ENCODE data around the gene DRAP1. TPM values are rescaled to one million over a fixed set of nuclear protein-coding genes. Genes with fewer than 3 reads are reported as not detected.

The DRAP1 gene
- total RNA-seq, 1 donor from 2014 or later, result 50.4 TPM

- no peak for DNase-seq
Measured at GRCh38 chr11:65903715-65904114, 15.5 kb upstream of the DRAP1 start.

DNA sequence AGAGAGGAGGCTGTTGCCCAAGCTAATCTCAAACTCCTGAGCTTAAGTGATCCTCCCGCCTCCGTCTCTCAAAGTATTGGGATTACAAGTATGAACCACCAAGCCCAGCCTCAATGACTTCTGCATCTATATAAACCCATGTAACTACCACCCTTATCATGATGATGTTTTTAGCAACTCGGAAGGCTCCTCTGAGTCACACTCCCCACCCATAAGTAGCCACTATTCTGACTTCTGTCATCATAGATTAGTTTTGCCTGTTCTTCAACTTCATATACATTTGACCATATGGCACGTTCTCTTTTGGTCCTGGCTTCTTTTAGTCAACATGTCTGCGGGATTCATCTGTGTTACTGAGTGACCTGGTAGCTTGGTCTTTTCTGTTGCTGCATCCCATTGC lies 12.6 kb upstream of the DRAP1 start:
- no peak for DNase-seq

DNA sequence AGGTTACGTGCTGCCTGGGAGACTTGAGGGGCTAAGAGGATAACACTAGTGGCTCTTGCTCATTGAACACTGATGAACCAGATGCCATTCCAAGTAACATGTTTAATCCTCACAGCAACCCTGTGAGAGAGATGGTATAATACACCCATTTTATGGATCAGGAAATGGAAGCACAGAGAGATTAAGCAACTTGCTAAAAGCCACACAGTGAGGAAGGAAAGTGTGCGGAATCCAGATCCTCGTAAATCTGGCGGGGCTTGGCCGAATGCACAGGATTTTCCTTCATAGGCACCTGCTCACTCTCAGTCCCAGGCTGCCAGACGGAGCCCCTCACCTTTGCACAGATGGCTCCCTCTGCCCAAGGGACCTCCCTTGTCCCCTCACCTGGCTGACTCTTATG lies 11.3 kb upstream of the DRAP1 start:
- DNase-seq, result no peak

- DNase-seq, result no peak
Measured at GRCh38 chr11:65911682-65912568, 7.3 kb upstream of the DRAP1 start.

DNA sequence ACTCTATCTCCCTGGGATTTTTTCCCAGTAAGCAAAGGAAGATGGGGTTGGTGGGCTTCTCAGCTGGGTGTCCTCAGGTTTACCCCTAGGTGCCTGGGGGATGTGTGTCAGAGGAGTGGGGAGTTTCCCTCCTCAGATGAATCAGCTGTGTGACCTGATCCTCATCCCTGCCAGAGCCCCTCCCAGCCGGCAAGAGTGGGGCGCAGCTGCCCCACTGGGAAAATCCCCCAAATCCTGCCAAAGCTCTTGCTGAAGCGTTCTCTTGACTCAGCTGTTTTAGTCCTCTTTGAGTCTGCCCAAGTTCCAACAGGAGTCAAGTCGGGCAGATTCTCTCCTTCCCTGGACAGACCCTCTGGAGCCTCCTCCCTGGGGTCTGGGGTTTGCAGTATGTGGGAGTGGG lies 6.4 kb upstream of the DRAP1 start:
- no peak for DNase-seq

DNA sequence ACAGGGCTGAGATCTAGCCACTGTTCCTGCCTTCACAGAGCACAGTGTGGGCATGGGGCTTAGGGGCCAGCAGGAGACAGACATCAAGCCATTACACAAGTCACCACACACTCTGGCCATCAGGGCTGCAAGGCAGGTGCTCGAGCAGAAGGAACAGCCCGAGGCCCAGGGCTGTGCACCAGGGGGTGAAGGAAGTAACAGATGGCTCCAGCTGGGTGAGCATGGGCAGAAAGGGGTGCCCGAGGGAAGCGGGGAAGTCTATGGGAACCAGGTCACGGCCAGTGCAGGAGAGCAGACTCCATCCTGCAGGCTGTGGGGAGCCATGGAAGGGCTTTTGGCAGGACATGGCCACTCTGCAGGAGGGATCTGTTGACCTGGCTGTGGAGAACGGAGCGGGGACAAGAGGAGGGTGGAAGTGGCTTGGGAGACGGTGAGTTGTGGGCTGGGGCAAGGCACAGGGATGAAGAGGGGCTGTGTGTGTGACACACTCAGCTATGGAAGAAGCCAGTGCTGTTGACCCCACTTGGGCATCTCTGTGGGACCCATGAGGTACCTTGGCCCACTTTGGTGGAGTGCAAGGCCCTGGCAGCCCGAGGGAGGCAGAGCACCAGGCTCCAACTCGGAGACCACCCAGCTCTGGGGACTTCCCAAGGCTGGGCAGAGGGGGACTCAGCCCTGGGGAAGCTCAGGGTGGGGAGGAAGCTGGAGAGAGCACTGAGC lies 4.0 kb upstream of the DRAP1 start:
- DNase-seq, result no peak

GRCh38 chr11:65915821-65916251 lies 3.4 kb upstream of the DRAP1 start:
- peak; percentile 70 for DNase-seq

GRCh38 chr11:65916391-65916790 lies 2.8 kb upstream of the DRAP1 start:
- no peak for DNase-seq

GRCh38 chr11:65917077-65917433 lies 2.2 kb upstream of the DRAP1 start:
- no peak for DNase-seq

DNA sequence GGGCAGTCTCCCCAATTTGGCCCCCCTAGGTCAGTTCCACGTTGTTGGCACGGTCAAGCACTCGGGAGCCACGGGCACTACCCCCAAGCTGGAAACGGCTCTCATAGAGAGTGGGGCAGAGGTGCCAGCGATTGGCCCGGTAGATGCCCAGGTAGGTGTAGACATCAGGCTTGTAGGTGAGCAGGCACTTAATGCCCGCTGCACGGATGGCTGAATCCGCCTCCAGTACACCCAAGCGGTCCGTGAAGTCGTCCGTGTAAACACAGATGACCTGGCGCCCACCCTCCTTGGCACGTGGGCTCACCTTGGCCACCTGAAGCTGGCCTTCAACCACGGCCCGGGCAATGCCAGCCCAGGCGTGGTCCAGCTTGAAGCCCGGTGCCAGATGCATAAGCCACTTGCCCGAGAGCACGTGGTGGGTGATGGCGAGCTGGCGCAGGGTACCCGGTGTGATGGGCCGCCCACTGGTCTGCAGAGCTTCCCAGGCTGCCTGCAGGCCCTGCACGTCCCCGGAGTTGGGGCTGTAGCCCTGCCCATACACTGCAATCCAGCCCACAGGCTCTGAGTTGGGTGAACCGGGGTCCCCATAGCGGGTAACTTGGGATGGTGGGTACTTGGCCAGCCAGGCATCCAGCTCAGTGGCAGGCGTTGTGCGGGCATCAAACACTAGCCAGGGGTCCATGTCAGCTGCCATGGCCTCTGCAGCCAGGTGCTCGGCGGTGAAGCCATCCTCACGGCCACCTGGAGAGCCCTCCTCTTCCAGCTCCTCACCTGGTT lies 1.6 kb upstream of the DRAP1 start:
- no peak for DNase-seq

DNA sequence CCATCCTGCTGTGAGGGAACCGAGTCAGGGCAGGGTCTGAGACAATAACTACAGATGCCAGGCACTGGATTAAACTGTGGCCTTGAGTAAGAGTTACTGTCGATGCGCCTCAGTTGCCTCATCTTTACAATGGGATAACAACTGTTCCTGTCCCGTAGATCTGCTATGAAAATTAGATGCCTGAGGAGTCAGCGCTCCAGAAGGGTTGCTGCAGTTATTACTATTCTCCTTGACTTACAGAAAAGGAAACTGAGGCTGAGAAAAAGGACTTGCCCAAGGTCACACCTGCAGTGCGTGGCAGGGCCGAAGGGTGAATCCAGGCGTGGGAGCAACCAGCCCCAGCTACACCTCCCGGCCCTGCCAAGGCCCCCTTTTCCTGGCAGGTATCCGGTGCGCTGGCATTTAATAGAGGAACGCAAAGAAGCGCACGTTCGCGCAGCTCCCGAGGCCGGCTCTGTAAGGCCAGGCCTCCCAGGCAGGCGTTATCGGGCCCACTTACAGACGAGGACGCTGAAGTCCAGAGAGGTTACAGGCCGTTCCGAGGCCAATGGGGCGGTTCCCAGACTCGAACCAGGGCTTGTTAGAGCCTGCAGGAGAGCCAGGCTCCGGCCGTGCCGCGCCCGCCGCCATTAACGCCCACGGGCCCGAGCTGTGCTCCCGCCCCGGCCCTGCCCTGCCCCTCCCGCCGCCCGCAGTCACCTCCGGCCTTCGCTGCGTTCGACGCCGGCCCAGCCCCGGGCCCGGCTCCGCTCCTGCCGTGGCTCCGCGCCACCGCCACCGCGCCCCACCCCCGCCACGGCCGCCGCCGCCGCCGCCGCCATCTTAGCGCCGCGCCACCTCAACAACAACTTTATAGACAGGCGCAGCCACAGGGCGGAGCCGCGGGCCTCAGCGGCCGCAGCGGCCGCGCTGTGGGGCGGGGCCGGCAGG lies 750 bp upstream of the DRAP1 start, which contains the start of gene C11orf68:
Gene C11orf68, minus strand, starts transcription at position 852 of the 930 bp plus-strand sequence. Its CDS starts 31 bp downstream, at position 821.
- no peak for DNase-seq

- DNase-seq, result no peak
Measured at GRCh38 chr11:65919573-65920371, 546 bp downstream of the DRAP1 start.

DNA sequence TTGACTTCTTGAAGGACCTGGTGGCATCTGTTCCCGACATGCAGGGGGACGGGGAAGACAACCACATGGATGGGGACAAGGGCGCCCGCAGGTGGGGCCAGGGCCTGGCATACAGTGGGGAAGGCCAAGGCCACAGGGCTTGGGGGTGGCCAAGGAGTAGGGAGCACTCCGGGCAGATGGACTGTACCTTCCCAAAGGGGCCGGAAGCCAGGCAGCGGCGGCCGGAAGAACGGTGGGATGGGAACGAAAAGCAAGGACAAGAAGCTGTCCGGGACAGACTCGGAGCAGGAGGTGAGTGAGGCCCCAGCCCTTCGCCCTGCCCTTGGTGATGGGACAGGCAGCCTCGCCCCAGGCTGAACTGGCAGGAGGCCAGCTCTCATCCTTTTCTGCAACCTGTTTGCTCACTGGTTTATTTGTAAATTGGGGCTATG lies 1.2 kb downstream of the DRAP1 start:
- DNase-seq, result no peak

GRCh38 chr11:65921033-65921555 lies 1.9 kb downstream of the DRAP1 start:
- no peak for DNase-seq

DNA sequence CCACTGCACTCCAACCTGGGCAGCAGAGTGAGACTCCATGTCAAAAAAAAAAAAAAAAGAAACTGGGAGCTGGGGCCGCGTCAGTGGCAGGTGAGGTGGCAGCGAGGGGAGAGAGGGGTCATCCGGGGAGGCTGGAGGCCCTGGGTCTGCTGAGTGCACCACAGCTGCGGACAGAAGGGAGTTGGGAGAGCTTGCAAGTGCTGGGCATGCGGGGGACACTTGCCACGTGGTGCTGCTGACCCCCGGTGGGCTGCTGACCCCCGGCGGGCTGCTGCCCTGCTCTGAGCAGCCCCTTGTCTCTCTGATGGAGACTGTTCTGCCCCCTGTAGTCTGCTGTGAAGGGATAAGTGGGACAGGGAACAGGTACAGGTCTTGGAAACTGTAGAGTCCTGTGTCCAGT lies 2.6 kb downstream of the DRAP1 start:
- DNase-seq, result no peak

DNA sequence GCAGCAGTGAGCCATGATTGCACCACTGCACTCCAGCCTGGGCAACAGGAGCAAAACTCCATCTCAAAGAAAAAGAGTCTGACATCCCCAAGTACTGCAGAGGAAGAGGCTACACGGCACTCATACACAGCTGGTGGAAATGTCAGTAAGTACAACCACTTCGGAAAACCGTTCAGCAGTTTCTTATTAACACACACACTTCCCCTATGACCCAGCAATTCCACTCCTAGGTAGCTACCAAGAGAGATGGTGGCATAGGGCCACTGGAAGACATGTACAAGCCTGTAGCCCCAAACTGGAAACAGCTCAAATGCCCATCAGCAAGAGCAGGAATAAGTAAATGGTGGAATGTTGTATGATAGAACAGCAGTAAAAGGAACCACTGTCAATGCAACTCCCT lies 3.3 kb downstream of the DRAP1 start:
- DNase-seq, result no peak

DNA sequence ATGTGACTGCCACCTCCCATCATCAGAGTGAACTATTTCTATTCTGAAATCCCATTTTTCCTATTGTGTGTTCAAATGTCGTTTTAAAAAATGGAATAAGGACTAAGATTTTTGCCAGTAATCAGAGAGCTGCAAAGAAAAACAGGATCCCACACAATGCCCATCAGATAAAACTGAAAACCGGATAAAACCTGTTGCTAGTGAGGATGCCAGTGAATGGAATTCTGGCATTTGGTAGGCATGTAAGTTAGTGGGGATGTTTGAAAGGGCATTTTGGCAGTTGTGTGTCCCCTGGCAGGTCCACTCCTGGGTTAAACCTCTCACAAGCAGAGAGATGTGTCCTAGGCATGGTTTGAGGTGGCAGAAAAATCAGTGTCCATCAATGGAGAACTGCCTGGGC lies 6.2 kb downstream of the DRAP1 start:
- no peak for DNase-seq

DNA sequence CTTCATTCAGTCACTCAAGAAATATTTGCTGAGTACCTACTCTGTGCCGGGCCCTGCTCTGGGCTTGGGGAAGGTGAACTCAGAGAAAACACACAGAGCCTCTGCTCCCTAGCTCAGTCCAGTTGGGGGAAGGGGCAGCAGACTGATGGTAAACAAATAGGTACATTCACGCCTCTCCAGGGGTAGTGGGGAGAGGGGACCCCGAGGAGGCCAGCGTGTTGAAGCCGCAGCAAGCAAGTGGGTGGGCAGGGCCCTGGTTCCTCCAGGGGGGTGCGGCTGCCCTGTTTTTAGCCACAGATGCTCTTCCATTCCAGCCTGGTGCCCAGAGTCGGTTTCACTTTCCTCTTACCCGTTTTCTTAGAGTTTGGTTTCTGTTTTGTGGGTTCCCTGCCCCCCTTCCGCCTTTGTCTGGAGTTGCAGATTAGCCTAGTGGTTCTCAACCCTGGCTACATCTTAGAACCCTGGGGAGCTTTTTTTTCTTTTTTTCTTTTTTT lies 8.7 kb downstream of the DRAP1 start:
- no peak for DNase-seq

DNA sequence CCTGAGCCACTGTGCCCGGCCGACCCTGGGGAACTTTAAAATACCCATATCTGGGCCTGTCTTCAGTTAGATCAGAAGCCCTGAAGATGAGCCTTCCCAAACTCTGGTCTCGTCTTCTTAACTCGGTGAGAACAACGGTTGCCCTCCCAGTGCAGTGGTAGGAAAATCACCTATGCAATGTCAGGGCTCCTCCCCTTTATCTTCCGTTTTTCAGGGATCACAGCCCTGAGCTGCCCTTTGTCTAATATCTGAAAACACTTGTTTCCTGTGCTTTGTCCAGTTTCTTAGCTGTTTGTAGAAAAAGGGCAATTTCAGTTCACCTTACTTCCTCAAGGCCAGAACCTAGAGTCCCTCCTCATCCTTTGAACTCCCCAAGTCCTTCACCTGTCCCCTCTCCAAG lies 9.4 kb downstream of the DRAP1 start:
- no peak for DNase-seq

All from occipital lobe (tissue), 2 donors.